ENCODE results near the gene SORBS2.

GRCh38 chr4:185644408-185644807, 167.6 kb downstream of the SORBS2 start:
- no peak for TF ChIP-seq CTCF (IDR thresholded peaks at IDR 0.05)
- TF ChIP-seq POLR2A (IDR thresholded peaks at IDR 0.05), result no peak
